Activated CD8-positive, alpha-beta memory T cell treated with anti-CD3 and anti-CD28 coated beads for 36 hours (primary cell): Measurements from ENCODE around the gene RAD51B. TPM values are rescaled to one million over a fixed set of nuclear protein-coding genes. Genes with fewer than 3 reads are reported as not detected.

ENCODE experiments used
- CTCF ChIA-PET: fragments of 350-600 bp; sonication (Branson Sonifier 250); formaldehyde crosslinking; loops from one replicate; lab custom pipeline; 2021; ENCODE audit warnings: antibody characterized with exemption; lab: Charles Lee
- POLR2A ChIA-PET: fragments of 350-600 bp; sonication (Branson Sonifier 250); formaldehyde crosslinking; loops from one replicate; lab custom pipeline; 2021; ENCODE audit warnings: antibody characterized with exemption; lab: Charles Lee
- total RNA-seq, 2 experiments: library from RNA; stranded (reverse); gene quantifications; one replicate each; pipeline ENCODE4 v1.2.3, GENCODE V29; 2021

Gene RAD51B
- total RNA-seq, 2 experiments from 2014 or later, result 25.0 to 26.0 TPM

DNA sequence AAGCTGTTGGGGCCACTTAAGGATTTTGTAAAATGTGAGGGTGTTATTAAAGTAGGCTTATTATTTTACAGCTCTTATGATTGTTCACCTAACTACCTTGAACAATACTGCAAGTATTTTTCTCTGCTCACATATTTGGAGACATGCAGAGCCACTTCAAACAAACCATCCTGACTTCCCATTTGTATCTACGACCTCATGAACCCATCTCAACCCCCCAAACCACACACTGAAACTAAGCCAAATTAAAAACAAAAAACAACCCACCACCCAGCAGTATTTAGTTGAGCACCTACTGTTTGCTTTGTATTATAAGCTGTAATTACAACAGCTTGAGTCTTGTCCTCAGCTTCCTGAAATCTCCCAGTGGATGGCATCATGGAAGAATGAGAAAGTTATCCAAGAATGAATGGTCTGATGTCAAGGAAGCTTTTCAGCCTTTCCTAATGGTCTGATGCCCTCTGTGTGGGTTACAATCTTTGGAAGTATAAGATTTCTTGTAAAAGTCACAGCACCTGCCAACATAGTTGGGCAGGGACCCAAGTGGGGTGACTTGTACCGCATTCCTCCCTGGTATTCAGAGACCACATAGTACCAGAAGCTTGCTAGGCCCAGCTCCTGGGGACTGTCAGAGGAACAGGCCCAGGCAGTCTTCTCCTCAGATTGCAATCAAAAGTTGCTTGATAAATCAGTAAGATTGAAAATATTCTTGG is 556.6 kb downstream of the RAD51B start:
- ChIA-PET CTCF (no interaction called here), POLR2A (no interaction called here)

DNA sequence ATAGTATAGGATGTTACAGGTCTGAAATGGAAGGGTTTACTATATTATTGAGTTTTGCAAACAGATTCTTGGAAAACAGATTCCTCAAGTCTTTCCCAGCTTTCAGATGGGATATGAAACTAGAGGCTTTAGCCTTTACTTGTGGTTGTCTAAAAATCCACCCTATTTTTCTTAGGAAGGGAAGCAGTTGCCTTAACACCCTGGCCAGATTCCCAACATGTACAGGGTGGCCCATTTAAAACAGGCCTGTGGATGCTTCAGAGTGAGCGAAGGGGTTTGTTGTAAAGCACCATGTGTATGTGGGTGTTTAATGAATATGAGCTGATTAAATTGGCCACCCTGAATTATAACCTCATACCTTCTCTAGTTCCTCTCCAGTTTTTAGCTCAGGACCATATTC is 557.4 kb downstream of the RAD51B start:
- POLR2A ChIA-PET, result no interaction called here
- CTCF ChIA-PET, result no interaction called here

- POLR2A ChIA-PET, result no interaction called here
- CTCF ChIA-PET, result no interaction called here
Measured at GRCh38 chr14:68377459-68377858, 557.9 kb downstream of the RAD51B start.

DNA sequence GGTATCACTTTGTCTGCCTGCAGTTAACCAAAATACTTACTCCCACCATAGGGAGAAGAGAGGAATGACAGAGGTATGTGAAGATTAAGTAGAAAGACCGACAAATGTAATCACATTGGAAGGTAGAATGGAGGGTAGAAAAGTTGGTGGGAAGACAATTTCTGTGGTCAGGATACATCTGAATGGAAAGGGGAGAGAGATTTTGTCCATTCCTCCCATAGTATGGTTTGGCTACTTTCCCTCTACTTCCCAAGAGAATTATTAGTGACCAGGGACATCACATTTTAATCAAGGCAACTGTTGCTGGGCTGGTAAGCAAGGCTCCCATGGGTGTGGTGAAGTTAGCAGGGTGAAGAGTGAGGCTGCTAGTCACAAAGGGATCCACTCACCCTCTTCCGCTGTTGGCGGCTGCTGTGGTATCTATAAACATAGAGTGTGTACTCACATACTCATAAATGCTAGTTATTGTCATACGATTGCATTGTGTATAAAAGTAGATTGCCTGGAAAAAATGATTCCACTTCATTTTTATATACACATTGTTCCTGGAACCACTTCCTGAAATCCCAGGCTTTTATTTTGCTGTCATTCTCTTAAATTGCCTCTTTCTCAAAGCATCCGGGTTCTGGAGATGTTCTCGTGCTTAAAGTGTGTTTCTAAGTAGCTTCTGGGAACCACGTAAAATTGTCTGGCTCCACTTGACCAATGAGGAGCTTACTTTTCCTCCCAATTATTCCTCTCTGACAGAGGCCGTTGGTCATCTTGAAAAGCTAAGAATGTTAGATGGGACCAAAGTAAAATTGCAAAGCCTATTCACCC is 560.1 kb downstream of the RAD51B start:
- POLR2A ChIA-PET, result no interaction called here
- CTCF ChIA-PET, result no interaction called here

DNA sequence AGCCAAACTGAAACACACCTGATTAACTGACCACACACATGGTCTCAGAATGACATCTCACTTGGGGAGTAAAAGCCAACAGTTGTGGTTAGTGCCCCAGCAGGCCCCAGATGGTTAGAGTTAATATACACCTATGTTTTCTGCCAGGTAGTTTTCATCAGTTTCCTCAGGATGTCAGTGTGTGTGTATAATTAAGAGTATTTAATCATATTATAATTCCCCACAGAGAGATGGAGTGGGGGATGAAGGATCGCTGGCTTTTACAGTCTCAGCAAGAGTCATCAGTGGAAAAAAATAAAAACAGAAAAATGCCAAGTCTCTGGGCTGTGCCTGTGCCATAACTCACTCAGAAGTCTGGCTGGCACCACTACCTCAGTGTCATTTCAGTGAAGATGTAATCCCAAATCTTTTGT is 560.8 kb downstream of the RAD51B start:
- ChIA-PET POLR2A (no interaction called here), CTCF (no interaction called here)

- POLR2A ChIA-PET, result no interaction called here
Measured at GRCh38 chr14:68384335-68384734, 564.8 kb downstream of the RAD51B start.

DNA sequence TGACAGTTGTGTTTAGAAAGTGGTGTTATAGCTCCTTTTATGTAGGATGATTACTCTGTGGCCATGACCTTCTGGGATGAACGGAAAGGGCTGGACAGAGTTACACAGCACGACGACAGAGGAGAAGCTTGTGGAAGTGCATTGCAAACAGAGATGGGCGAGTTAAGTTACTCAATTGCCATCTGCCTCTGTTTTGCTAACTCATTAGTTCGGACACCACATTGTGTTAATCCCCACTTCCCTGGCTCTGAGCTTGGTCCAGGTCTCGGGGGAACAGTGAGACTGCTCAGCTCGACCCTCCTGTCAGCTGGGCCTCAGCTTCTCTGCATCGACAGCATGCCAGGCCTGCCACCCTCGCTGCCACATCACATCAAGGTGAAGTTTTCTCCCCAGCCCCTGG is 565.3 kb downstream of the RAD51B start:
- ChIA-PET CTCF (no interaction called here), POLR2A (no interaction called here)

More at GRCh38 chr14:68384335-68384734, 564.8 kb downstream of the RAD51B start:
- CTCF ChIA-PET, result no interaction called here

GRCh38 chr14:68386446-68386845 is 566.9 kb downstream of the RAD51B start:
- ChIA-PET CTCF (interaction anchor here (0.6 kb wide), 1 partner anchor 875 kb away, joined by 3 read pairs; no protein-coding TSS in a partner anchor), POLR2A (no interaction called here)

DNA sequence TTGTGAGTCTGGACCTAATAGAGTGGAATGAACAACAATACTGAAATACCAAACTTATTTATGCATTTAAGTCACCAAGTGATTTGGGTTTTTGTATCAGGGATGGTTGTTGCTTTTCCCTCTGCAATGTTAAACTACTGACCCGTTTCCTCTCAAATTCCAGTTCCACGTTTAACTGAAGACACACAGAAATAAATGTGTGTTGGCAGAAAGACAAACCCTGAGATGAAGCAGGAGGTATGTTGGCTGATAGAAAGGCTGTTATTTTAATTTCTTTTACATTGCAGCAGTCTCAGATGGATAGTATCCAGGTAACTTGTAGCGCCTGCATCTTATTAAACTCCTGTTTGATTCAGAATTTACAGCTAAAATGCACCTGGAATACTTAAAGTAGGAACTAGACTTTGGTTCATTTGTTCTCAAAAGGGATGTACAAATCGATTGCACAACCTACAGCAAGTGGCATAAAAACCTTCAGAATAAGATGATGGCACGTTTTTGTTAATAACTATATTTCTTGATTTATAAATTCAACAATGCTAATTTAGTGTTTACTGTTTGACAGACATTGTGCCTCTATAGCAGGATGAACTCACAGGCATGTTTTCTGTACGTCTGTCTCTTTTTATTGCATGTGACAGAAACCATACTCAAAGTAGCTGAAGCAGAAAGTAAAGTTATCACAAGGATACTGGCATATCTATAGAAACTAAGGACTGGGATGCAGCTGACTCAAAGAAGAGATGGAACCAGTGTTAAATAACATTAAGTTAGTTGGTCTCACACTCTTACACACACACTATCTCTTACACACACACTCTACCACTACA is 567.6 kb downstream of the RAD51B start:
- ChIA-PET POLR2A (no interaction called here), CTCF (no interaction called here)

DNA sequence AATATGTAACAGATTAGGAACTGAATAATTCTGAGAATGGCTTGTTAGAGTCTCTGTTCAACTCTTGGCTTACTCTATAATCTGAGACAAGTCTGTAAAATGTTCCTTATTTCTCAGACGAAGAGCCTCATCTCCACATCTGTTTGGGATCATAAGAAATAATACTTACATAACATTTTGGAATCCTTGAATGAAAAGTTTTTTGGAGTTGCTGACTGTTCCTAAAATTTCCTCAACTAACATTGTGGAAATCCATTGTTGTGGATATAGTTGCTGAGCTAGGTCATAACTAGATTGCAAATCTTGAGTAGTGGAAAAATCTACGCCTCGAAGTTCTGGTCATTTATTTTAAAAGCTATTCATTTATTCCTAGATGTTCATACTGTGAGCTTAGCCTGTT is 570.4 kb downstream of the RAD51B start:
- POLR2A ChIA-PET, result no interaction called here
- CTCF ChIA-PET, result no interaction called here

GRCh38 chr14:68390741-68391140 is 571.2 kb downstream of the RAD51B start:
- ChIA-PET POLR2A (no interaction called here), CTCF (no interaction called here)

DNA sequence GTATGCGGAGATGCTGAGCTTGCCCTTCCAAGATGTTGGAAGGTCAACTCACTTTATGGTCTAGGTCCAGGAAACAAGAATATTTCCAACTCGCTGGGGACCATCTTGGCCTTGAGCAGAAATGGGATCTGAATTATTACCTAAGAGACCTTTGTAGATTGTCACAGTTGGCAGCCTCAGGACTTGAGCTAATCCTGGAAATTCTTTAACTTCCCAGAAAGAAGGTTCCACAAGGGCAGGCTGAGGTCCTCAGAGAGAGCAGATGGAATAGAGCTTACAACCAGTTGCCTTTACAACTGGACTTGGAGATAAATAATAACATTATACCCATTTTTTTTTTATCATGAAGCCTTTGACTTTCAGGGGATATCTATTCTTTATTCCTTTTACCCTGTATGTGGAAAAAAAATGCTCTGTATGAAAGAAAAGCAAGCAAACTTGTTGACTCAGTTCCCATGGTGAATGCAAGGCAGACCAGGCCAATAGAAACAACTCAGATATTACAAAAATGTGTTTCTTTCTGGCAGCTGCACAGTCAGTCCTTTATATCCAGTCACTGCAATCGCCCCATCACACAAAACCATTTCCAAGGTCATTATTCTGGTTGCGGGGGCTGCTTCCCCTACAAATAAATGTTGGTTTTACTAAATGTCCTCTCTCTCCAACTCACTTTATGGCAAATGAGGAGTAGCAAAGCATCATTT is 571.9 kb downstream of the RAD51B start:
- POLR2A ChIA-PET, result no interaction called here

DNA sequence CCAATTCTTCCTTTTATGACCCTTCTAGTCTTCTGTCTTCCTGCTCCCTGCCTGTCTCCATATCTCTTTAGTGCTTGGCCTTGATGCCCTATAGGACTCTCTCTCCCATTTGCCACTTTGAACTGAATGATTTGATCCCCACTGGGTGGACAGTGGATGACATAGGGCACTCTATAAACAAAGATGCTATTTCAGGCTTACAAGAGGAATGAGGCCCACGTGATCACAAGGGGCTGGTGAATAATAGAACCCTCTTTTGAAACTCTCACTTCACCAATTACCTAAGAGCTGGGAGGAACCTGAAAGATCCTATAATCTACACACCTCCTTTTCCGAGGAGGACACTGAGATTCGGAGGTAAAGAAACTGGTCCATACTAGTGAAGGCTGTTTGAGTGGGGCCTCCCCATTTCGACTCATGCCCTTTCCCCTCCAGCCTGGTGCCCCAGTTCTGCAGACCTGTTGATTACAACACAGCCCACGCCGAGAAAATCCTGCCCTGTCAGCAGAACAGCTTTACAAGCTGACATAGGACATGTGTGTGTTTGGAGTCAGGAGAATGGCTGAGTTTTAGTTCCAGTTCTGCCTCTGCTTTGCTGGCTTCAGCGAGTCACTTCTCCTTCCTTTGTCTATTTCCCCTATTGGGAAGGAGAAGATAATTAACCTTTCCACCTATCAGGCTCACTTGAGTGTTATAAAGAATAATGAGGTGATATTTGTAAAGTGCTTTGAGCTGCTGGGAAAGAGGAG is 573.0 kb downstream of the RAD51B start:
- ChIA-PET CTCF (no interaction called here), POLR2A (no interaction called here)

More for the DNA sequence above, 571.9 kb downstream of the RAD51B start:
- CTCF ChIA-PET, result no interaction called here

GRCh38 chr14:68393259-68393658 is 573.7 kb downstream of the RAD51B start:
- CTCF ChIA-PET, result no interaction called here
- POLR2A ChIA-PET, result no interaction called here

GRCh38 chr14:68394118-68394763 is 574.7 kb downstream of the RAD51B start:
- POLR2A ChIA-PET, result no interaction called here
- CTCF ChIA-PET, result no interaction called here

DNA sequence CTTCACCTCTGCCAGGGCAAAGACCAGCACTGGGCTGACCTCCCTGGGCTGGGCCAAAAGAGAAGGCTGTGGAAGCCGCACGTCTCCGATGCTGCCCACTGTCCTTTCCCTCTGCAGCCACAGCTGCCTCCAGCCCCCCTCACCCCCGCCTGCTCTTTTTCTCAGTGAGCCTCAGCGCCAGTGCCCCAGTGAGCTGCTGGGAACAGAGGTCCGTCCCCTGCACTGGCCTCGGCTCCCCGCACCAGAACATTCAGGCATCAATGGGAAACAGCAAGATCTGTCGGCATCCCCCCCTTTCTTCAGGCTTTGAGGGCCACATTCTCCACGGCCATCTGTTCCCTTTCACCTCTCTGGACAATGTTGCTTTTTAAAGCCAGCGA is 575.2 kb downstream of the RAD51B start:
- ChIA-PET POLR2A (interaction anchor here (0.7 kb wide), 1 partner anchor 145 kb away, joined by 3 read pairs; no protein-coding TSS in a partner anchor), CTCF (no interaction called here)

- POLR2A ChIA-PET, result no interaction called here
- CTCF ChIA-PET, result no interaction called here
Measured at GRCh38 chr14:68395604-68396003, 576.0 kb downstream of the RAD51B start.

GRCh38 chr14:68396461-68396860 is 576.9 kb downstream of the RAD51B start:
- CTCF ChIA-PET, result no interaction called here

More at GRCh38 chr14:68396461-68396860, 576.9 kb downstream of the RAD51B start:
- POLR2A ChIA-PET, result no interaction called here
